Uterus (tissue), 4 donors: Measurements from ENCODE around the gene PSG6. TPM values are rescaled to one million over a fixed set of nuclear protein-coding genes. Genes with fewer than 3 reads are reported as not detected.
"Not testable (repeated sequence)": the region's sequence is repeated elsewhere in the genome, so short reads cannot be mapped to it uniquely, and the experiment has no call there.

Experiments
- DNase-seq, 2 donors: peaks; one replicate each; pipeline ENCODE4 v3.0.0-alpha.2; 2019 to 2020
- H3K27ac ChIP-seq, 2 donors: fragments of 200-600 bp; sonication (generic); 1 replicate in 1 of 2; 2 replicates in 1 of 2; pipeline ENCODE4 v1.5.1; 2016 to 2018
- H3K27me3 ChIP-seq, 2 donors: fragments of 200-600 bp; sonication (generic); one replicate each; pipeline ENCODE4 v1.5.1; 2018 to 2019; ENCODE audit warnings: control low read depth in 1 of 2
- H3K36me3 ChIP-seq, 2 donors: fragments of 200-600 bp; sonication (generic); one replicate each; pipeline ENCODE4 v1.5.1; 2019; ENCODE audit warnings: control low read depth in 1 of 2
- H3K4me1 ChIP-seq, 2 donors: fragments of 200-600 bp; sonication (generic); one replicate each; pipeline ENCODE4 v1.5.1; 2018 to 2019; ENCODE audit warnings: control low read depth in 1 of 2
- H3K4me3 ChIP-seq, 2 donors: fragments of 200-600 bp; sonication (generic); 1 replicate in 1 of 2; 2 replicates in 1 of 2; pipeline ENCODE4 v1.5.1; 2018 to 2019; ENCODE audit warnings: mild to moderate bottlenecking in 1 of 2
- H3K9me3 ChIP-seq, 2 donors: fragments of 200-600 bp; sonication (generic); one replicate each; pipeline ENCODE4 v1.5.1; 2019; ENCODE audit warnings: control low read depth in 1 of 2
- POLR2A ChIP-seq, 2 donors: fragments of 450-650 bp; IDR thresholded peaks; one replicate each; pipeline ENCODE4 v1.6.1; 2016; ENCODE audit warnings: antibody characterized with exemption in 2 of 2, mild to moderate bottlenecking in 1 of 2, moderate library complexity in 1 of 2
- intact Hi-C: fragments of 100-400 bp; cut with DNase I; formaldehyde crosslinking; loops from one replicate; pipeline ENCODE4 v1.15.1; 2023; ENCODE audit warnings: low total_unique reads
- total RNA-seq, 4 donors: library from RNA; depleted of rRNA in 3 of 4; stranded (reverse); fragments of >200 nt in 3 of 4; gene quantifications; one replicate each; pipeline versions ENCODE4 v1.1.0 to v1.2.4, GENCODE V29; 2014 to 2023
- TF ChIP-seq, protein P1 (sequence below), 4 experiments: fragments of 200-600 bp in 2 of 4; fragments of 450-650 bp in 2 of 4; sonication (generic) in 2 of 4; IDR thresholded peaks; one replicate each; pipeline ENCODE4 v1.5.1; 2016 to 2019; ENCODE audit warnings: antibody characterized with exemption in 4 of 4, mild to moderate bottlenecking in 2 of 4, moderate library complexity in 1 of 4
- donor health status: DM: yes; HTN: yes; CAD: no.

The PSG6 gene
- total RNA-seq, 4 donors from 2014 or later = not detected

DNA sequence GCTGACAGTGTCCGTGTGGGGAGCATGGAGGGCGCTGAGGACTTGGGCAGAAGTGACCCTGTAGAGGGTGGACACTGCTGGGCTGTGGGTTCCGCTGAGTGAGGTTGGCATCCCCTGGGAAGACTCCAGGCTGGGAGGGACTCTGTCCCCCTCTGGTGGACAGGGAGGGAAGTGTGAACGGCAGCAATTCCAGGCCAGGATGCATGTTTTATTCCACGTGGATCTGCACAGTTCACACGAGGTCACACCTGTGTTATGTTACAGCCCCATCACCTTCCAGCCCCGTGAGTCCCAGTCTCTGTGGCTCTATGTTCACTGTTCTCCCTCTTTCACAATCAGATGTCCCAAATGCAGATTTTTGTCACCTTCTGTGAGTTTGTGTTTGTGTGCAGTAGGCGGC is 36.4 kb downstream of the PSG6 start:
- H3K27ac ChIP-seq, H3K27me3 ChIP-seq, DNase-seq, H3K9me3 ChIP-seq, intact Hi-C loops, H3K4me3 ChIP-seq, H3K36me3 ChIP-seq, H3K4me1 ChIP-seq: not testable (repeated sequence)

DNA sequence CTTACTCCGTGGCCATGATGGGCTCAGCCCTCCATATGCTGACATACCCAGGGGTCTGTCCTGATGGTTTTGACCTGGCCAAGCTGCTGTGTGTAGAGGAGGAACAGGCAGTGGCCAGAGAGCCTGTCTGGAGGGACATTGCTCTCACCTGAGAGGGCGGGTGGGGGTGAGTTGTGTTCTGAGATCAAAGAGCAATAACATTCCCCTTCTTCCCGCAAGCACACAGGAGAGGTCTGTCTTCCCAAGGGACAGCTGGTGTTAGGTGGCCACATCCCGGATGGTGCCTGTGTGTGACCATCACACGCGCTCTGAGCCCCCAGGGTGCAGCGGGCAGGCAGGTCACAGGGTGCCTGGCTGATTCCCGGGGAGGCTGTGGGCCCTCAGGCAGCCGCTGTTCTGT is 37.1 kb downstream of the PSG6 start:
- H3K27ac ChIP-seq, H3K9me3 ChIP-seq, DNase-seq, H3K4me3 ChIP-seq, H3K36me3 ChIP-seq, H3K4me1 ChIP-seq, H3K27me3 ChIP-seq, intact Hi-C loops: not testable (repeated sequence)

DNA sequence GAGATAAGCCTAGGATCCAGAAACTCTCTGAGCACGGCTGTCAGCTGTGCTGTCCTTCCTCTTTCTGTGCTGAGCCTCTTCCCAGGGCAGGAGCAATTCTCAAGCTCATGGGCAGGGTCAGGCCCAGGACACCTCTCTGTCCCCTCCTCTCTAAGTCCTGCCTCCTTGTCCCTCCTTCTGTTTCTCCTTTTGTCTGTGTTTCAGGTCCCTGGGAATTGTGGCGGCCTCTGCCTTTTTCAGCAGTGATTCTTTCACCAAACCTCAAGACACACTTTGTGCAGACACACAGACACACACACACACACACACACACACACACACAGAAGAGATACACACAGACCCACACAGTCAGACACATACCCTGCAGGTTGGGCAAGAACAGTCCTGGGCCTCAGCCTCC is 38.1 kb downstream of the PSG6 start, which contains the start of gene PSG1:
PSG1 (minus strand) TSS at position 101 of the 400 bp plus-strand sequence. CDS start 132 bp downstream, outside the sequence.
- H3K4me3 ChIP-seq = no peak within 1 kb of the TSS
- no peaks in the 10 kb centered on the region for H3K36me3 ChIP-seq
- no peaks in the 10 kb centered on the region for H3K9me3 ChIP-seq
- H3K27ac ChIP-seq = no peak within 1 kb of the TSS
- TF ChIP-seq POLR2A (IDR thresholded peaks at IDR 0.05) = no peak
- TF ChIP-seq, protein P1, sequence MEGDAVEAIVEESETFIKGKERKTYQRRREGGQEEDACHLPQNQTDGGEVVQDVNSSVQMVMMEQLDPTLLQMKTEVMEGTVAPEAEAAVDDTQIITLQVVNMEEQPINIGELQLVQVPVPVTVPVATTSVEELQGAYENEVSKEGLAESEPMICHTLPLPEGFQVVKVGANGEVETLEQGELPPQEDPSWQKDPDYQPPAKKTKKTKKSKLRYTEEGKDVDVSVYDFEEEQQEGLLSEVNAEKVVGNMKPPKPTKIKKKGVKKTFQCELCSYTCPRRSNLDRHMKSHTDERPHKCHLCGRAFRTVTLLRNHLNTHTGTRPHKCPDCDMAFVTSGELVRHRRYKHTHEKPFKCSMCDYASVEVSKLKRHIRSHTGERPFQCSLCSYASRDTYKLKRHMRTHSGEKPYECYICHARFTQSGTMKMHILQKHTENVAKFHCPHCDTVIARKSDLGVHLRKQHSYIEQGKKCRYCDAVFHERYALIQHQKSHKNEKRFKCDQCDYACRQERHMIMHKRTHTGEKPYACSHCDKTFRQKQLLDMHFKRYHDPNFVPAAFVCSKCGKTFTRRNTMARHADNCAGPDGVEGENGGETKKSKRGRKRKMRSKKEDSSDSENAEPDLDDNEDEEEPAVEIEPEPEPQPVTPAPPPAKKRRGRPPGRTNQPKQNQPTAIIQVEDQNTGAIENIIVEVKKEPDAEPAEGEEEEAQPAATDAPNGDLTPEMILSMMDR (IDR thresholded peaks at IDR 0.05) = no peak
- intact Hi-C loops = no loop called here
- H3K4me1 ChIP-seq = no peaks in the 10 kb centered on the region
- no peaks in the 10 kb centered on the region for H3K27me3 ChIP-seq
- DNase-seq = no peak

DNA sequence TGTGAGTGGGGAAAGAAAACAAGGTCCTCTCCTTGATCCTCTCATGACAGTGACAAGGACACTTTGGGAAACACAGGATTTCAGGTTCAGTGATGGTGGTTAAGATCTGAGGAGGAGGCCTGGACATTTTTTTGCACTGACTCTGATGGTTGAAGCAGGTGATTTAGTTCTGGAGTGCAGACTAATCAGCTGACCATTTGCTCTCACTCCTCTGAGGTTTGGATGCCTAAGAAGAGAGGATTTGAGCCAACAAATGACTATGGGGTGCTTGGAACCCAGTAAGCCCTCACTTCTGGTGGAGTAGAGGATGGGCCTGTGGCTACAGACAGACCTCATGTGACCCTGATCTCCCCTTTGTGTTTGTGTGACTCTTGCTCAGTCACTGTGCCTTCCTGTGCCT is 41.1 kb downstream of the PSG6 start:
- H3K27me3 ChIP-seq, H3K4me3 ChIP-seq, intact Hi-C loops, DNase-seq, H3K36me3 ChIP-seq, H3K9me3 ChIP-seq, H3K4me1 ChIP-seq, H3K27ac ChIP-seq: not testable (repeated sequence)

DNA sequence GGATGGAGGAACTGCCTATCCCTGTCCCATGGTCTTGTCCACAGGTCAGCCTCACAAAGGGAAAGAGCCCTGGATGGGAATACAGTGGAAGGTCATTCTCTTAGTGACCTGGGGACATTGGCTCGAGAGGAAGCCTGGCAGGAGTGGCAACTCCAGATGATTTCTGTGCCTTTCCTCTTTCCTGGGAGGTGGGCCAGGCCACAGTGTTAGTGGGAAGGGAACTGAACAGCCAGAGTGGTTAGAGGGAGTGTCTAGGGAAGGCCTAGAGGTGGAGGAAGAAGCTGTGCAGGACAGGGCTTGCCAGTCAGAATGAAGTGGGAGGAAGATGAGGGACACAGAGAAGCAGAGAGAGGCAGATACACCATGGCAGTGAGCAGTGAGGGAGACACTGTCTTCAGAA is 41.8 kb downstream of the PSG6 start:
- not testable (repeated sequence) for H3K36me3 ChIP-seq, H3K27me3 ChIP-seq, H3K4me1 ChIP-seq

DNA sequence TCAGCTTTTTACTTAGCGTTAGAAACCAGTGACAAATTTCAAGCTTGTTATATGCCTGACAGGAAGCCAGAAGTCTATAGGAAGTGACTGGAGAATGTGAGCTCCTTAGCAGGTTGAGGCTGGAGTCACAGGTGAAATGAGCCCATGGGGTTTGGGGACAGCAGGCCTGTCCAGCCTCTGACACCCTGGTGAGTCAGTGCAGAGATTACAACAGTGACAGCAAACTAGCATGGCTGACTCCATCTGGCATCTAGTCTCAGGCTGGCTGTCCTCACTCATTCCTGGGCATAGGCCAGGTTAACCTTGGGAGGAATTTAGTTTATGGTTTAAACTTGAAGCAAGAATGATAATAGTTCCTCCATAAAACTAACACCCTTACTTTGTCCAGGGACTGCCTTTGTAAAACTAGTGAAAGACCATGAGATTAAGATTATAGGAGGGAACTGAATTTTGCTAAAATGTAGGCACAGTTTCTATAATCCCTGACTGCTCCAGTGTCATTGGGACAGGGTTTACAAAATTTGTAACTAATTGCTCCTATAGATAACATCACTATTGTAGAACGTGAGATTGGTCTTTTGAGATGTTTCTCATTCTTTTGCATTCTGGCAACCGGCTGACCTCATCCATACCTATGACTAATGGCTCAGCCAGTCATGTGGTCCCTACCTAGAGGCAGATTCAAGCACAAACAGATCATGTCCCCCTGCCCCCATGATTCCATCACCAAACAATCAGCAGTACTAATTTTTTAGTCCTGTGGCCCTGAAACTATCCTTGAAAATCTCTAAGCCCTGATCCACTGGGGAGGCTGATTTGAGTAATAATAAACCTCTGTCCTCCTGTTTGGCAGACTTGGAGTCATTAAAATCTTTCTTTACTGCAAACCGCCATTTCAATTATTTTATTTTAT is 42.5 kb downstream of the PSG6 start:
- H3K9me3 ChIP-seq, H3K27me3 ChIP-seq, intact Hi-C loops, DNase-seq, H3K27ac ChIP-seq, H3K4me3 ChIP-seq, H3K36me3 ChIP-seq, H3K4me1 ChIP-seq: not testable (repeated sequence)

More for the DNA sequence above, 41.8 kb downstream of the PSG6 start:
- H3K27ac ChIP-seq, DNase-seq, H3K4me3 ChIP-seq, H3K9me3 ChIP-seq, intact Hi-C loops: not testable (repeated sequence)

DNA sequence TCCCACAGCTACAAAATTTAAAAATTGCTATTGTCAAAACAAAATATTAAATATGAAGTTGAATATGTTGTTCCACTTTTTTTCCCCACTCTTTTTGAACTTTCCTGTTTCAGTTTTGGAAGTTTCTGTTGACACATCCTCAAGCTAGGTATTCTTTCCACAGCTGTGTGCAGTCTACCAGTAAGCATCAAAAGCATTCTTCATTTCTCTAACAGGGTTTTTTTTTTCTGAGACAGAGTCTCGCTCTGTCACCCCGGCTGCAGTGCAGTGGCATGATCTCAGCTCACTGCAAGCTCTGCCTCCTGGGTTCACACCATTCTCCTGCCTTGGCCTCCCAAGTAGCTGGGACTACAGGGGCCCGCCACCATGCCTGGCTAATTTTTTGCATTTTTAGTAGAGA is 43.6 kb downstream of the PSG6 start:
- H3K4me3 ChIP-seq, intact Hi-C loops, H3K27ac ChIP-seq, H3K4me1 ChIP-seq, H3K9me3 ChIP-seq, DNase-seq, H3K36me3 ChIP-seq, H3K27me3 ChIP-seq: not testable (repeated sequence)

DNA sequence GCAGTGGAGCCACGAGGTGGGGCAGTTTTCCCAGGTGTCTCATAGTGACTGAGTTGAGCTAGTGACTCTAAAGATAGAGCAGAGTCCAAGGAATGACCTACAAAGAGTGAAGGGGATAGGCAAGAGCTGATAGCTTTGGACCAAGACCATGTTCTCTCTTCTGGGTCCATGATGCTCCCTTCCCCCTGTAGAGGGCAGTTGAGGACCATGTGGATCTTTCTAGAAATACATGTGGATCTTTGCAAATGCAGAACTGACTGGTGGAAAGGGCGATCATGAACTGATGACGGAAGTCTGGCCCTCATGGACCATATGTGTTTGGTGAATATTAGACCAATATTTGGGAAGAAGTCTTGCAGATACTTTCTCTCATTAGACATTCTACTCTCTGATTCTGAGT is 45.1 kb downstream of the PSG6 start:
- no peak for DNase-seq
- no peaks in the 10 kb centered on the region for H3K4me1 ChIP-seq
- H3K27me3 ChIP-seq = no peaks in the 10 kb centered on the region
- intact Hi-C loops = no loop called here
- TF ChIP-seq, protein P1 (IDR thresholded peaks at IDR 0.05) = no peak
- no peak for TF ChIP-seq POLR2A (IDR thresholded peaks at IDR 0.05)
- H3K27ac ChIP-seq = no peak overlapping the region
- H3K4me3 ChIP-seq = no peak overlapping the region
- H3K36me3 ChIP-seq = no peaks in the 10 kb centered on the region
- no peaks in the 10 kb centered on the region for H3K9me3 ChIP-seq
